ENCODE data around the gene CAMTA1. TPM values are rescaled to one million over a fixed set of nuclear protein-coding genes. Genes with fewer than 3 reads are reported as not detected.

The CAMTA1 gene
- total and polyA plus RNA-seq, 8 donors: 42.8 to 213 (median 118) TPM

DNA sequence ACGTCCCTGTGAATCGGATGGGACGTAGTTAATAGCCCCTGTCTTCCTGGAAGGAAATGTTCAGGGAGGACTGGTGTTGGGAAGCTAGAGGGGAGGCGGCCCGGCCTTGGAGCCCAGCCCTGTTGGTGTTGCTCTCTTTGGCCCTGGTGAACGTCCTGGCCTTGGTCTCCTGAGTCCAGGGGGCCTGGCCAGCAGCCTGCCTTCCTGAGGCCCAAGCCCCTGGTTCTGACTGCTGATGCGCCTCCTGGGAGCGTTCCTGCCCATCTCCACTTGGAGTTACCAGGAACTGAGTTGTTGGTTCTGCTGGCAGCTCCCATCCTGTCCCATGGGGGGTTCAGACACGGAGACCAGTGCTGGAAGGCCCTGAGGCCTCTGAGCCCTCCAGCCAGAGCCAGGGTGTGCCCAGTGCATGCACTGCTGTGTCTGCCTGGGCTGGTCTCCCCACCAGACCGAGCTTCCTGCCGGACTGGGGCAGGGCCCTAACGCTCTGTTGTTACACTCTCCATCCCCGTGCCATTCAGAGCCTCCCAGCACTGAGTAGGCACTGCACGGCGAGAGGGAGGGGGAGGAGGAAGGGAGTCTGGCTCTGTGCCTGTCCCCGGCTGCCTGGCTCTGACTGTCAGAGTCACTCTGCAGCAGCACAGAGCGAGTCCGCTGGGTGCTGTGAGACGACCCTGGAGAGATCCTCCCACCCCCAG is 603.4 kb downstream of the CAMTA1 start:
- Histone ChIP-seq H3K9me3 (no peaks in the 10 kb centered on the region), H3K36me3 (no peaks in the 10 kb centered on the region), H3K27ac (peak overlapping the region; percentile 7 to 62 (median 49)), H3K4me3 (no peak overlapping the region), H3K4me1 (peaks cover 0 to 26% (median 17%) of the 10 kb centered on the region in 4 donors), H3K27me3 (no peaks in the 10 kb centered on the region)
- intact Hi-C loops (cut with DNase I; ENCODE audit: low total_unique reads): no loop called here
- peak; percentile 21 to 56 for DNase-seq
- WGBS, 5 donors: 49 to 68% (median 55%) methylated on average over 11 to 19 of the region's 19 CpGs
- TF ChIP-seq, protein P1, sequence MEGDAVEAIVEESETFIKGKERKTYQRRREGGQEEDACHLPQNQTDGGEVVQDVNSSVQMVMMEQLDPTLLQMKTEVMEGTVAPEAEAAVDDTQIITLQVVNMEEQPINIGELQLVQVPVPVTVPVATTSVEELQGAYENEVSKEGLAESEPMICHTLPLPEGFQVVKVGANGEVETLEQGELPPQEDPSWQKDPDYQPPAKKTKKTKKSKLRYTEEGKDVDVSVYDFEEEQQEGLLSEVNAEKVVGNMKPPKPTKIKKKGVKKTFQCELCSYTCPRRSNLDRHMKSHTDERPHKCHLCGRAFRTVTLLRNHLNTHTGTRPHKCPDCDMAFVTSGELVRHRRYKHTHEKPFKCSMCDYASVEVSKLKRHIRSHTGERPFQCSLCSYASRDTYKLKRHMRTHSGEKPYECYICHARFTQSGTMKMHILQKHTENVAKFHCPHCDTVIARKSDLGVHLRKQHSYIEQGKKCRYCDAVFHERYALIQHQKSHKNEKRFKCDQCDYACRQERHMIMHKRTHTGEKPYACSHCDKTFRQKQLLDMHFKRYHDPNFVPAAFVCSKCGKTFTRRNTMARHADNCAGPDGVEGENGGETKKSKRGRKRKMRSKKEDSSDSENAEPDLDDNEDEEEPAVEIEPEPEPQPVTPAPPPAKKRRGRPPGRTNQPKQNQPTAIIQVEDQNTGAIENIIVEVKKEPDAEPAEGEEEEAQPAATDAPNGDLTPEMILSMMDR (IDR thresholded peaks at IDR 0.05): no peak
- no peak for TF ChIP-seq EP300 (IDR thresholded peaks at IDR 0.05)

DNA sequence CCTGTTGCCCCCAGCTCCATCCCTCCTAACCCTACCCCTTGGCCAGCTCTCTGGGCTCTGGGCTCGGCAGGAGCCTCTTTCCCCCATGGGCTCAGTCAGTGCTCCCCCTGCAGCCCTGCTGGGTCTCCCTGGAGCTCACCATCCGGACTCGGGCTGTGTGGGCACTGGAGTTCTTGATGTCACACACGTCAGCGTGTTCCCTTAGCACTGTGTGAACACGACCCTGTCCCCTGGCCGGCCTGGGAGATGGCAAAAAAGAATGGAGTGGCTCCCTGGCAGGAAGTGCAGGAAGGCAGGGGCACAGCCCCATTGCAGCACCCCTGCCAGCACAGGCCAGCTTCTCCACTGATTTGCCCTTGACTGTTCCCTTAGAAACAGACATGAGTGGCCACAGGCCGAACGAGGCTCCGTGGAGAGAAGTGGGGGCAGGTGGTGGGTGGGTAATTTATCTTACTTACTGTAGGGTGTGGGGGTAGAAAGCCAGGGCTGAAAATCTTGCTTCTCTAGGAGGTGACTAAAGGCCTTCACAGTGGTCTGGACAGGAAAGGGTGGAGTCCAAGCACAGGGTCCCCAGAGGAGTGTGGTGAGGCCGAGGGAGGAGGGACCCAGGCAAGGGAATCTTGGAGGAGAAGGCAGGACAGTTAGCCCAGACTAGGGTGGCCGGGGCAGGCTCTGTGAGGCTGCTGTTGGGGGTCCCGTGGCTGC is 604.1 kb downstream of the CAMTA1 start:
- WGBS, 5 donors: 38 to 51% (median 48%) methylated on average over 11 to 13 of the region's 13 CpGs
- intact Hi-C loops (cut with DNase I; ENCODE audit: low total_unique reads): no loop called here
- H3K9me3 ChIP-seq: no peaks in the 10 kb centered on the region
- peak; percentile 17 to 42 for DNase-seq
- H3K27ac ChIP-seq: peak overlapping the region in 4 of 5 donors; percentile 42 to 62 (median 52)
- H3K27me3 ChIP-seq: no peaks in the 10 kb centered on the region
- peaks cover 0 to 26% (median 17%) of the 10 kb centered on the region in 4 donors for H3K4me1 ChIP-seq
- TF ChIP-seq EP300 (IDR thresholded peaks at IDR 0.05) (no peak), POLR2A (IDR thresholded peaks at IDR 0.05) (no peak), POLR2AphosphoS5 (IDR thresholded peaks at IDR 0.05) (no peak)
- TF ChIP-seq, protein P1 (IDR thresholded peaks at IDR 0.05): no peak
- no peak overlapping the region for H3K4me3 ChIP-seq
- H3K36me3 ChIP-seq: no peaks in the 10 kb centered on the region

DNA sequence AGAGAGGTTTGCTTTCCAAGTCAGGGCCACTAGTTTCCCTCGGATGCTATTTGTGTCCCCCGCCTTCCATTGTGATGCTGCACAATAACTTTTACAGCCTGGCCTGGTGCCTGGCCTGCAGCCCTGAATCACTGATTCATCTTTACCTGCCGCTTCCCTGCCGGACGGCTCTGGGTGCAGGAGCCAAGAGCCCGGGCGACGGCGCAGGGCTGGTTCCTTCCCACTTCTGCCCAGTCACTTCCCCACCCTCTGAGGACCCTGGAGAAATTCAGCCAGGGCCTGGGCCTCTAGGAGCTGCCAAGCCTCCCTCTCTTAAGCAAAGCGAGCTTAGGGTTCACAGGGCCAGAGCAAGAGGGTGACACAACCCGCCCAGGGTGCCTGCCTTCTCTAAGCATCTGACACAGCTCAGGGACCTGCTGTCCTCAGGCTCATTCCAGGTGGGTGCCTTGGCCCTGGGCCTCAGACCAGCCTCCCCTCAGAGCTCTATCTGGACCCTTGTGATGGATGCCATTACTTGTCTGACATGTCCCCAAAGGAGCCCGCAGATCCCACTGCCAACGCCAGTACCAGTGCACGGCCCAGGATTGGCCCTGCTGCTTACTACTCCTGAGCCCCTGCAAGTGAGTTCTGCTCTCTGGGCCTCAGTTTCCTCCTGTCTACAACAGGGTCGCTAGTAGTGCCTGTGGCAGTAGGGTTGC is 604.8 kb downstream of the CAMTA1 start:
- Histone ChIP-seq H3K4me1 (peaks cover 0 to 26% (median 17%) of the 10 kb centered on the region in 4 donors), H3K9me3 (peaks cover 0 to 3% (median under 1%) of the 10 kb centered on the region in 4 donors), H3K27me3 (no peaks in the 10 kb centered on the region), H3K27ac (peak overlapping the region in 3 of 5 donors; percentile 42 to 62 (median 54)), H3K4me3 (no peak overlapping the region), H3K36me3 (no peaks in the 10 kb centered on the region)
- WGBS, 5 donors: 81 to 91% (median 84%) methylated on average over 14 to 15 of the region's 15 CpGs
- DNase-seq: peak in 1 of 2 donors; percentile 21
- TF ChIP-seq POLR2AphosphoS5 (IDR thresholded peaks at IDR 0.05): no peak
- TF ChIP-seq POLR2A (IDR thresholded peaks at IDR 0.05): no peak
- TF ChIP-seq EP300 (IDR thresholded peaks at IDR 0.05): no peak
- TF ChIP-seq, protein P1 (IDR thresholded peaks at IDR 0.05): no peak
- intact Hi-C loops (cut with DNase I; ENCODE audit: low total_unique reads): no loop called here

DNA sequence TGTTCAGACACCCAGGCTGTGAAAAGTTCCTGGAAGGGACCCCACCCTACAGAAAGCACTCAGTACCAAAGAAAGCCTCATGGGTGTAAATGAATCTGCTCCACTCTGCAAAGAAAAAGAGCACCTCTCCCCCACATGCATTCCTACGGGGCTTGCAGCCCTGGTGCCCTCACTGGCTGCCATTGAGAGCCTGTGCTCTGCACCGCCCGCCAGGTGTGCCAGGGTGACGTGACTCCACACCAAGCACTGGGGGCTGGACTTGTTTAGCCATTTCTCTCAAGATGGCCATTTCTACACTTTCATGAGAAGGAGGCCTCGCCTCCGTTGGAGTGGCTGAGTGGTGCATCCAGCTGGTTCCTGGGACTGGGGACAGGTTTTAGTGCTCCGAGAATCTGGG is 605.3 kb downstream of the CAMTA1 start:
- peak in 1 of 2 donors; percentile 10 for DNase-seq
- no peaks in the 10 kb centered on the region for H3K36me3 ChIP-seq
- WGBS, 5 donors: 83 to 91% (median 85%) methylated on average over 7 of the region's 7 CpGs
- no peak for TF ChIP-seq EP300 (IDR thresholded peaks at IDR 0.05)
- TF ChIP-seq POLR2AphosphoS5 (IDR thresholded peaks at IDR 0.05): no peak
- no peak for TF ChIP-seq POLR2A (IDR thresholded peaks at IDR 0.05)
- TF ChIP-seq, protein P1 (IDR thresholded peaks at IDR 0.05): no peak
- no peak overlapping the region for H3K27ac ChIP-seq
- intact Hi-C loops (cut with DNase I; ENCODE audit: low total_unique reads): no loop called here
- no peak overlapping the region for H3K4me3 ChIP-seq
- peaks cover 0 to 7% (median 3%) of the 10 kb centered on the region in 4 donors for H3K9me3 ChIP-seq
- no peaks in the 10 kb centered on the region for H3K27me3 ChIP-seq
- H3K4me1 ChIP-seq: peaks cover 0 to 26% (median 17%) of the 10 kb centered on the region in 4 donors

Data from stomach (tissue), 9 donors.